Measurements from ENCODE around the gene TBC1D9B. TPM values are rescaled to one million over a fixed set of nuclear protein-coding genes. Genes with fewer than 3 reads are reported as not detected.
"Not testable (repeated sequence)": the region's sequence is repeated elsewhere in the genome, so short reads cannot be mapped to it uniquely, and the experiment has no call there.

The TBC1D9B gene
- total RNA-seq, 1 donor from 2014 or later = 128 TPM

DNA sequence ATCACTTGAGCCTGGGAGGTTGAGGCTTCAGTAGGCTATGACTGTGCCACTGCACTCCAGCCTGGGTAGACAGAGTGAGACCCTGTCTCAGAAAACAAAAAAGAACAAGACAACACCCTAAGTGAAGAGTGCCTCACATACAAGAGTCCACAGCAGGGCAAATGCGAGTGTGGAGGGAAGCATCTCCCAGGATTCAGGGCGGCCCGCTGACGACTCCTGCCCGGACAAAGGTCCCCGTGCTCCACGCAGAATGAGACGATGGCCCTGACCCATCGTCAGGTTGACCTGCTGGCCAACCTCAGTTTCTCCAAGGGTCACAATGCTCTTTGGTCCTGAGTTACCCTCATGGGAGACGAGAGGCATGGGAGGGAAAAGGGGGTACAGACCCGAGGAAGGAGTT lies 67.4 kb downstream of the TBC1D9B start:
- no peak for DNase-seq (ENCODE audit: low spot score)

DNA sequence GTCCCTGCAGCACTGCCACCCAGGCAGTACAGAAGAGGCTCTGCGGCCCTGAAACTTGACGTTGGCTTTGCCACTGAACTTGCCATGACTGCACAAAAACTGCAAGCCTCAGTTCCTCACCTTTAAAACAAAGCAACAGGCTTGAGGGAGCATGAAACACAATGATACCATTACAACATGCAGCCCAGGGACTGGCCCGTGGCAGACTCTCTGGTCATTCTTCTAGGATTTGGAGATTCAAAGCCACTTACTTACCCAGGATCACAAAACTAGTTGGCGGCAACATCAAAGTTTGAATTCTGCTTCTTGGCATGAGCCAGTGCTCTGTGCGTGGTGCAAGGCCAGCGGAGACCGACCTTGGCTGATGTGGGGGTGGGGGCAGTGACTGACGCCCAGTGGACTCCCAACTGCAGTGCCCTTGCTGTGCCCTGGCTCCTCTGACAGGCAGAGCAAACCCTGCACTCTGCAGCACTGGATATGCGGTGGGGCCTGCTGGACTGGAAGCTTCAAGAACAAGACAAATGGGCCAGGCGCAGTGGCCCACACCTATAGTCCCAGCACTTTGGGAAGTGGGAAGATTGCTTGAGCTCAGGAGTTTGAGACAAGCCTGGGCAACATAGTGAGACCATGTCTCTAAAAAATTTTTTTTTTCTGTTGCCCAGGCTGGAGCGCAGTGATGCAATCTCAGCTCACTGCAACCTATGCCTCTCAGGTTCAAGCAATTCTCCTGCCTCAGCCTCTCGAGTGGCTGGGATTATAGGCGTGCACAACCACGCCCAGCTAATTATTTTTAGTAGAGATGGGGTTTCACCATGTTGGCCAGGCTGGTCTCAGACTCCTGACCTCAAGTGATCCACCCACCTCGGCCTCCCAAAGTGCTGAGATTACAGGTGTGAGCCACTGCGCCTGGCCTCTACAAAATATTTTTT lies 68.1 kb downstream of the TBC1D9B start:
- no peak for DNase-seq (ENCODE audit: low spot score)

DNA sequence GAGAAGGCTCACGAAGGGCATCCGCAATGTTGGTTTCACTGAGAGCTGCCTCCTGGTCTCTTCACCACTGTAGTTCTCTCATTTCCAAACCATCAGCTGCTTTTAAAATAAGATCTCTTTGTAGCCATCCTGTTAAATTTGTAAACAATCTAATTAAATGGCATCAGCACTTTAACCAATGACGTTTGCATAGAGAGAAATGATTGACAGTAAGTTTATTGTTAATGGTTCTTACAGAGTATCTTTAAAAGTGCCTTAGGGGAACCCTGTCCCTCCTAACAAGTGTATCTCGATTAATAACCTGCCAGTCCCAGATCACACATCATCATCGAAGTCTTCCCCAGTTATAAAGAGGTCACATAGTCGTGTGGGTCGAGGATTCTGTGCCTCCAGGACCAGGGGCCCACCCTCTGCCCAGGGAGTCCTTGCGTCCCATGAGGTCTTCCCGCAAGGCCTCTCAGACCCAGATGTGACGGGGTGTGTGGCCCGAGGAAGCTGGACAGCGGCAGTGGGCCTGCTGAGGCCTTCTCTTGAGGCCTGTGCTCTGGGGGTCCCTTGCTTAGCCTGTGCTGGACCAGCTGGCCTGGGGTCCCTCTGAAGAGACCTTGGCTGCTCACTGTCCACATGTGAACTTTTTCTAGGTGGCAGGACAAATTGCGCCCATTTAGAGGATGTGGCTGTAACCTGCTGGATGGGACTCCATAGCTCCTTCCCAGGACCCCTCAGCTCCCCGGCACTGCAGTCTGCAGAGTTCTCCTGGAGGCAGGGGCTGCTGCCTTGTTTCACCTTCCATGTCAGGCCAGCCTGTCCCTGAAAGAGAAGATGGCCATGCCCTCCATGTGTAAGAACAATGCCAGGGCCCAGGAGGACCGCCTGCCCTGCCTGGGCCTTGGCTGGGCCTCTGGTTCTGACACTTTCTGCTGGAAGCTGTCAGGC lies 70.4 kb downstream of the TBC1D9B start:
- no peak for DNase-seq (ENCODE audit: low spot score)

DNA sequence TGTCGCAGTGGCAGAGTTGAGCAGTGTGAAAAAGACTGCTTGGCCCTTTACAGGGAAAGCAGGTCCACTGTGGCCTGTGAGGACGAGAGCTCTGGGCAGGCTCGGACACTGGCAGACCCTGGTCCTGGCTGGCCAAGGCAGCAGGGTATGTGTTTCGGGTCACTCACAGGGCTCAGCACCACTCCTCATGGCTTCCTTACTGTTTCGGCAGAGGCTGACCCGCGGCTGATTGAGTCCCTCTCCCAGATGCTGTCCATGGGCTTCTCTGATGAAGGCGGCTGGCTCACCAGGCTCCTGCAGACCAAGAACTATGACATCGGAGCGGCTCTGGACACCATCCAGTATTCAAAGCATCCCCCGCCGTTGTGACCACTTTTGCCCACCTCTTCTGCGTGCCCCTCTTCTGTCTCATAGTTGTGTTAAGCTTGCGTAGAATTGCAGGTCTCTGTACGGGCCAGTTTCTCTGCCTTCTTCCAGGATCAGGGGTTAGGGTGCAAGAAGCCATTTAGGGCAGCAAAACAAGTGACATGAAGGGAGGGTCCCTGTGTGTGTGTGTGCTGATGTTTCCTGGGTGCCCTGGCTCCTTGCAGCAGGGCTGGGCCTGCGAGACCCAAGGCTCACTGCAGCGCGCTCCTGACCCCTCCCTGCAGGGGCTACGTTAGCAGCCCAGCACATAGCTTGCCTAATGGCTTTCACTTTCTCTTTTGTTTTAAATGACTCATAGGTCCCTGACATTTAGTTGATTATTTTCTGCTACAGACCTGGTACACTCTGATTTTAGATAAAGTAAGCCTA lies 71.3 kb downstream of the TBC1D9B start:
- no peak for DNase-seq (ENCODE audit: low spot score)

DNA sequence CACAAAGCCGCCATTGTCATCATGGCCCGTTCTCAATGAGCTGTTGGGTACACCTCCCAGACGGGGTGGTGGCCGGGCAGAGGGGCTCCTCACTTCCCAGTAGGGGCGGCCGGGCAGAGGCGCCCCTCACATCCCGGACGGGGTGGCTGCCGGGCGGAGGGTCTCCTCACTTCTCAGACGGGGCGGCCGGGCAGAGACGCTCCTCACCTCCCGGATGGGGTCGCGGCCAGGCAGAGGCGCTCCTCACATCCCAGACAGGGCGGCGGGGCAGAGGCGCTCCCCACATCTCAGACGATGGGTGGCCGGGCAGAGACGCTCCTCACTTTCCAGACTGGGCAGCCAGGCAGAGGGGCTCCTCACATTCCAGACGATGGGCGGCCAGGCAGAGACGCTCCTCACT lies 72.8 kb downstream of the TBC1D9B start:
- DNase-seq (ENCODE audit: low spot score) = not testable (repeated sequence)

DNA sequence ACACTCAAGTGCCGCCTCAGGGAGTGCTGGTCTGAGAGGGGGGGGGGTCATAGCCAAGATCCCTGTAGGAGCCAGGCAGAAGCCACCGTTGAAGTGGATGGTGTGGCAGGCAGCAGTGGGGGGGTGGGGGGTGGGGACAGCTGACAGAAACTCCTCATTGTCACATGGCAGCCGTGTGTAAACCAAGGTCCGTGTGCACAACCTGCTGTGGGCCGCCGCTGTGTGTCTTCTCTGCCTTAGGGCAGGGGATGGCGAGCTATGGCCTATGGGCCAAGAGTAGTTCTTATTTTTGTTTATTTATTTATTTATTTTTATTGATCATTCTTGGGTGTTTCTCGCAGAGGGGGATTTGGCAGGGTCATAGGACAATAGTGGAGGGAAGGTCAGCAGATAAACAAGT lies 73.6 kb downstream of the TBC1D9B start:
- DNase-seq (ENCODE audit: low spot score) = no peak

DNA sequence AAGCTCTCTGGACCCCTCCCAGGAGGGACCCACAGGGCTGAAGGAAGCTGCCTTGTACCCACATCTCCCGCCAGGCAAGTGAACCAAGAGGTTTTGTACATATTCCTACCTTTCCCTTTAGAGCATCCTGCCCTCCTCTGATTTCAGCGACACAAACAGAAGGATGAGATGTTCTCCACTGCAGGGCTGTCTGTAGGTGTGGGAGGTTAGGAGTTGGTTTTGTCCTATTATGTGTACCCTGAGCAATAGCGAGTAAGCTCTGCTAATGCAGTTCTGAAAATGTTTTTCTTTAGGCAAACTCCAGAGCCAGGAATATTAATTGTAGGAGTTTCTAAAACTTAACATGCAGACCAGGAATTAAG lies 74.0 kb downstream of the TBC1D9B start:
- no peak for DNase-seq (ENCODE audit: low spot score)

DNA sequence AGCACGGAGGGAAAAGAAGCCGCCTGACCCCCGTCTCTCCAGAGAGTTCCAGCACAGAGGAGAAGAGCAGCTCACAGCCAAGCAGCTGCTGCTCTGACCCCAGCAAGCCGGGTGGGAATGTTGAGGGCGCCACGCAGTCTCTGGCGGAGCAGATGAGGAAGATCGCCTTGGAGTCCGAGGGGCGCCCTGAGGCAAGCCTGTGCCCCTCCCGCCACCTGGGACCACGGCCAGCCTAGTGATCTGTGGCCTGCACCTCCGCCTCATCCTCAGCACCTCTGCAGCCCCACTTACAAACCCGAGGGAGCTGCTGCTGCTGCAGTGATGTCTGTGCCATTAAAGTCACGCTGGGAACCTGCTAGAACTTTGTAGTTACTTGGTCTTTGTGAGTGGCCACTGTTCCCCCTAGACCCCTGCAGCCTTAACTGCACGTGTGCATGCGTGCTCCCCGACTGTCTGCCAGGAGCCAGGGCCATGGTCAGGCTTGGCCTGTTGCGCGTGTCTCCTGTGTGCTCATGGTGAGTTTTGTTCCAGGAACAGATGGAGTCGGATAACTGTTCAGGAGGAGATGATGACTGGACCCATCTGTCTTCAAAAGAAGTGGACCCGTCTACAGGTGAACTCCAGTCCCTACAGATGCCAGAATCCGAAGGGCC lies 74.5 kb downstream of the TBC1D9B start:
- no peak for DNase-seq (ENCODE audit: low spot score)

DNA sequence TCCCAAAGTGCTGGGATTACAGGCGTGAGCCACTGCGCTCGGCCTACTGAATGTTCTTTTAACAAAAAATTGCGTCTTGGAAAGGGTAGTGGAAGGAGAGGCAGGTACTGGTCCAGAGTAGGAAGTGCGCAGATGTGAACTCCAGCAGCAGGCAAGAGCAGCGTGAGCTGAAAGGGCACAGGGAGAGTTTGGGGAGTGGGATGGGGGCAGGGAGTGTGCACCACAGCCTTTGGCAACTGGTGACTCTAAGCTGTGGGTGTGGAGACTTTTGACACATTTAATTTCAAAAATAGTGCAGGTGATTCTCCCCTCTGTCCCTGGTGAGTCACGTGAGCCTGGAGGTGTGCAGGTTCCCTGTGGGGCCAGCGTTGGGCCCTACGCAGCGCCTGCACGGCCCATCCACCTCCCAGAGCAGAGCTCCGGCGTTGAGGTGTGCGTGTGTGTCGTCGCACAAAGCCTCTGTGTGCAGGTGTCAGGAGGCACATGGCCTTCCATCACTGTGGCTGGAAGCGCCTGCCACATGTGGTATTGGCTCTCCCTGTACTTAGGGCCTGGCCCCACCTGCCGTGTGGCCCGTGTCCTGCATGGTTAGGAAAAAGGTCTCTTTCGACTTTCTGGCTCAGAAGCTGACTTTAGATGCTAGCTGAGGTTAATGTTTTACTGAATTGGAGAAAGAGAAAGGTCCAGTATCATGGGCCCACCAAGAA lies 75.5 kb downstream of the TBC1D9B start:
- no peak for DNase-seq (ENCODE audit: low spot score)

DNA sequence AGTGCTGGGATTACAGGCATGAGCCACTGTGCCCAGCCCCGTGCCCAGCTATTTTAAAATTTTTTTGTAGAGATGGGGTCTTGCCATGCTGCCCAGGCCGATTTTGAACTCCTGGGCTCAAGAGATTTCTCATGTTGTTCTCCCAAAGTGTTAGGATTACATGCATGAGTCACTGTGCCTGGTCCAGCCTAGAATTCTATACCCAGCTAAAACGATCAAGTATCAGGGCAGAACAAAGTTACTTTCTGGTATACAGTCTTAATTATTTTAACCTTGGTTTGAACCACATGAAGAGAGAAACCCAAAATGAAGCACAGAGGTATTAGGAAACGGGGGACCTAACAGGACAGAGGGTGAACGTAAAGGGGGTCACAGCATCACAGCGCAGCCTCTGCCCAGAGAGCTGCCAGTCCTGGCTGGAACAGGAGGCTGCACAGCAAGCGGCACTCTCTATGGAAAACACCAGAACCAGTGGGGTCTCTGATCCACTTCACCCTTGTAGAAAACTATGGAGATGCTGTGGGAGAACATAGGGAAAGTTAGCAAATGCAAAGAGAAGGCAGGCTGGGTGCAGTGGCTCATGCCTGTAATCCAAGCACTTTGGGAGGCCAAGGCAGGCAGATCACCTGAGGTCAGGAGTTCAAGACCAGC lies 76.8 kb downstream of the TBC1D9B start:
- no peak for DNase-seq (ENCODE audit: low spot score)

DNA sequence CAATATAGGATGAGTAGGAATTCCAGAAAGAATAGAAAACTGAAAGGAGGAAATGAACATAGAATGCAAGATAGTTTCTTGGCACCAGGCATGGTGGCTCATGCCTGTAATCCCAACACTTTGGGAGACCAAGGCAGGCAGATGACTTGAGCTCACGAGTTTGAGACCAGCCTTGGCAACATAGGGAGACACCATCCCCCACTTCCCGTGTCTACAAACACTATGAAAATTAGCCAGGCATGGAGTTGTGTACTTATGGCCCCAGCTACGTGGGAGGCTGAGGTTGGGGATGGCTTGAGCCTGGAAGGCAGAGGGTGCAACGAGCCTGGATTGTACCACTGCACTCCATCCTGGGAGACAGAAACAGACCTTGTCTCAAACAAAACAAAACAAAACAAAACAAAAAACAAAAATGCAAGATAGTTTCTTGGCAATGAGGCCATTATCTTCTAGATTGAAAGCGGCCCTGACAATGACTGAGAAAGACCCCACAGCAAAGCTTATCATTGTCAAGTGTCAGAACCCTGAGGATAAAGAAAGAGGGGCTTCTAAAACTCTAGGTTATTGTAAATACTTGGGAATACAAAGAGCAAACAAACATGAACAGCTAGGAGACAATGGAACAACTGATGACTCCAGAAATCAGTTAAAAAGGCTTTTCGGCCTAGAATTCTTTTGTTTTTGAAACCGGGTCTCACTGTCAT lies 77.8 kb downstream of the TBC1D9B start:
- DNase-seq (ENCODE audit: low spot score) = no peak

DNA sequence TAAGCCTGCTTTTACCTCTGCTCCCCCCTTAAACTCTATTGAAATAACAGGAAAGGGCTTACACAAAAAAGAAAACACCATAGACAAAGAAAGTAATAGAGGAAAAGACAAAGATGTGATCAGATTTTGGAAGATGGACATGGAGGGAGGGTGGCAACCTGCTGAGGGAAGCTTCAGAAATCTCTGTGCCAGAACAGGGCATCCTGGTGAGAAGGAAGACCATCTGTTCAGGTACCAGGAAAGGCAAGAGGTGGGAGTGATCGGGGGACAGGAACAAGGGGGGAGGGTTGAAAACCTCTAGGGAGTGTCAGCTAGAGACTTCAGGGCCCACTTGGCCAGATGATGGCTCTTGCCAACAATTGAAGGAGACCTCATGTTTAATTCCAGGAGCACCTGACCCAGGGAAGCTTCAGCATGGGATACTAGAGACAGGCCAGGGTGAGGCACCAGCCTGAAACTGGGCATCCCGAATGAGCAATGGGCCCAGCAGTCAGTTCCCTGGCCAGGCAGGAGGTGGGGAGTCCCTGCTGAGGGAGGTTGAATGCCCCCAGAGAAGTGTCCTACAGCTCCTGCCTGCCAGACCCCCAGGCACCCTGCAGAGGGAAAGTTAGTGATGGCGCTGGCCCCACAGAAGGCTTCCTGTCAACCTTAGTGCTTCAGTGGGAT lies 78.8 kb downstream of the TBC1D9B start:
- no peak for DNase-seq (ENCODE audit: low spot score)

DNA sequence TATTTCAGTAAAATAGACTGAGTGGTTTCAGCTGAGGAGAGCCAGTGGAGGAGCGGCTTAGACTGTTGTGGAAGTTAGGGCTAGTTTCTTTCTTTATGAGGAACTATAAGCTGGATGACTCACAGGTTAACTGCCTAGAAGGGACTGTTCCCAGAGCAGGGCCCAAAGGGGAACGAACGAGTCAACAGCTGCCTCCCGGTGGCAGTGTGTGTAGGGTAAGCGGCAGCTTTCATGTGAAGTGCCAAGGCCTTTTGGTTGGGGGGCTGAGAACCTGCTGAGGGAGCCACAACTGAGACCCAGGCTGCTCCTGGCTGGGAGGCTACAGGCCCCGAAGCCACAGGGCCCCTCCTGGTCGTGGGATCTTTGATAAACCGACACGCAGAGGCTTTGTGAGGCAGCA lies 80.0 kb downstream of the TBC1D9B start:
- DNase-seq (ENCODE audit: low spot score) = no peak

DNA sequence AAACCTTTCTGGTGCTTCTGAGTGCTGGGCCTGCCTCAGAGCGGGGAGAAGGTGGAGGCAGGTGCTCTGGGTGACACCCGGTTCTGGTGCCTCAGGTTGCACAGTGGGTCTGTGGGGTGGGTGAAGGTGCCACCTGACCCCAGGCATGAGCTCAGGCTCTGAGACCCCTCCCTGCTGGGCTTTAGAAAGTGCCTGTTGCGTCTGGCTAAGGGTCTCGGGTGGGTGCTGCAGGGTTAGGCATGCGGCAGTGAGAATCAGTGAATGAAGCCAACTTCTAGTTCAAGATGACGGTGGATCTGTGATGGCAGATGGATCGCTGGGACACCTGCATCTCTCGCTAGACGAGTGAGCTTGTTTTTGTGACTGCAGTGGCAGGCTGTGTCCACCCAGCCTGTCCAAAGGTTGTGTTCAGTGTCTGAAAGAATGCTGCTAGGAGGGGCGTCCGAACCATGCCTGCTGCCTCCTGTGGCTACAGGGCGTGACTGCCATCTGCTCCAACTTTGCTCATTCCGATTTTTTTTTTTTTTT lies 82.0 kb downstream of the TBC1D9B start:
- no peak for DNase-seq (ENCODE audit: low spot score)

DNA sequence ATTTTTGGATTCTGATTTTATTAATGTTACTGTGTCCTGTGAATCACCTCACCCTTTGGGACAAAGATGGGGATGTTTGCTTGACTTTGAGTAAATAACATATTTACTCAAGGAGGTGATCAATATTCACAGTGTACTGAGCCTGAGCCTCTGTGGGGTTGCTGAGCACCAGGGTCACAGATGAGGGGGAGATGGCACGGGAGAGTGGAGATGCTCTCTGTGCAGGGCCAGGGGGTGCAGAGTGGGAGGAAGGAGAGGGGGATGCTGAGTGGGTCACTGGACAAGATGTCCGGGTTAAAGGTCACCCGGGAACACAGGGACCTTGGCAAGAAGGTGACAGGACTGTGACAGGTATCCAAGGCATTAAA lies 83.0 kb downstream of the TBC1D9B start:
- DNase-seq (ENCODE audit: low spot score) = no peak

DNA sequence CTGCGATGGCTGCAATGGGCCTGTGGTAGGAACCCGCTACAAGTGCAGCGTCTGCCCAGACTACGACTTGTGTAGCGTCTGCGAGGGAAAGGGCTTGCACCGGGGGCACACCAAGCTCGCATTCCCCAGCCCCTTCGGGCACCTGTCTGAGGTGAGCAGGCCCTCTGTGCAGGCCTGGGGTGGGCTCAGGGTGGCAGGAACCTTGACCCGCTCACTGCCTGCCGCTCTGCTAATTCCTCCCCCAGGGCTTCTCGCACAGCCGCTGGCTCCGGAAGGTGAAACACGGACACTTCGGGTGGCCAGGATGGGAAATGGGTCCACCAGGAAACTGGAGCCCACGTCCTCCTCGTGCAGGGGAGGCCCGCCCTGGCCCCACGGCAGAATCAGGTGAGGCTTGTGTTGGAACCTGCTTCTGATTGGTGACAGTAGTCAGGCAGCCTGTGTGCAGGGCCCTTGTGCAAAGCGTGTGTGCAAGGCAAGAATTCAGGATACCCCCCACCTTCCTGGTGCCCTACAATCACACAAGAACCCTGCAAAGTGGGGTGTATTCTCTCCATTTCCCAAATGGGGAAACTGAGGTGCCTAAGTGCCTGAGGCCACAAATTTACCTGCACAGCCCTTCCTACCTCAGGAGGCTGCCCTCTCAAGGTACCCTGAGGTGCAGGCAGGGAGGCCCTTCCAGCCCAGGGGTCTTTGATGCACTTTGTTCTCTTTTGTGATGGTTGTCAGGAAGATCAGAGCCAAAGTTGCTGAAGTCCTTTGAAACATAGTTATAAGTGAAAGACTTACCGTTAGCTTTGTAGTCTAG lies 83.6 kb downstream of the TBC1D9B start:
- DNase-seq (ENCODE audit: low spot score) = no peak

DNA sequence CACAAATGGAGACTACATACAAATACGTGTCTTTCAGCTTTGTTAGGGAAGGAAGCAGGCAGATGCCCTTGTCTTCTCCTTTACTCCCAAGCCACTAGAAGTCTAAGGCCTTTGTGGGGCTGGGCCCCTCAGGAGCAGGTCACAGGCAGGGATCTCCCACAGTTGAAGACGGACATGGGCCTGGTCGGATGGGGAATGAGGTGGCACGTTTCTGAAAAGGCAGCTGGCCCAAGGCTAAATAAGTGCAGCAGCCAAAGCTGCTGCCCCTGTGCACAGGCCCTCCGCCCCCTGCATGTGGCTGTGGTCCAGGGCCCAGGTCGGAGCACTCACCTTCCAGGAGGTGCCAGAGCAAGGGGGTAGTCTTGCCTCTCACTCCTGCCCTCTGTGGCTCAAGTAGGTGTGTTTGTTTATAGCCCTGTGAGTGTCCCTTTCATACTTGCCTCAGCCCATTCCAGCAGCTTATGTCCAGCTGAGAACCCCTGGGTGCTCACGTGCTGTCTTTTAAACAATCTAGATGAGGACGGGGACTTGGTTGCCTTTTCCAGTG lies 85.2 kb downstream of the TBC1D9B start:
- no peak for DNase-seq (ENCODE audit: low spot score)
